ENCODE data around the gene KNTC1.
"Not testable (repeated sequence)": the region's sequence is repeated elsewhere in the genome, so short reads cannot be mapped to it uniquely, and the experiment has no call there.

KNTC1 gene

GRCh38 chr12:122646517-122647217 is 119.6 kb downstream of the KNTC1 start:
- DNase-seq (ENCODE audit: low read depth, low spot score): no peak

DNA sequence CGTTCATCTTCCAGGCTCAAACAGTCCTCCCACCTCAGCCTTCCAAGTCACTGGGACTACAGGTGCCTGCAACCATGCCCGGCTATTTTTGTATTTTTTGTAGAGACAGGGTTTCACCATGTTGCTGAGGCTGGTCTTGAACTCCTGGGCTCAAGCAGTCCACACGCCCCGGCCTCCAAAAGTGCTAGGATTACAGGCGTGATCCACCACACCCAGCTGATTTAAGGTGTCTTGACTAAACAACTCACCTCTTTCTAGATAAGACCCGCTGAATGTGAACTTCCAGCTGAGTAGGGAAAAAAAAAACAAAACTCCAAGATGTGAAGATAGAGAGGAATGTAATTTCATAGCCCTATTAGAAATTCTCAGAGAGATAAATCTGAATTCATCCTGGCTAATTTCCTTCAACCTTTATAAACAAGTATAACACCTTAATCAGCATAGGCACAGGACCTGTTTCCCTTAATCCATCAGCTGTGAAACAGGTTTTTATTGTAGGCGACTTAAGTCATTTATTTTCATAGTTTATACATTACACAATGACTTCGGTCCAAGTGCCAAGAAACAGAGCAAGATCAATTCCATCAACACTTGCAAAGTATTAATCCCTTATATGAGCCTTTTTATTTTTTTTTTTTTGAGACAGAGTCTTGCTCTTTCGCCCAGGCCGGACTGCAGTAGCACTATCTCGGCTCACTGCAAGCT is 124.6 kb downstream of the KNTC1 start:
- no peak for DNase-seq (ENCODE audit: low read depth, low spot score)

- not testable (repeated sequence) for DNase-seq (ENCODE audit: low read depth, low spot score)
Observed at GRCh38 chr12:122653291-122653690, 126.2 kb downstream of the KNTC1 start.

- no peak for DNase-seq (ENCODE audit: low read depth, low spot score)
Observed at GRCh38 chr12:122656298-122656697, 129.2 kb downstream of the KNTC1 start.

- no peak for DNase-seq (ENCODE audit: low read depth, low spot score)
Observed at GRCh38 chr12:122659579-122659978, 132.5 kb downstream of the KNTC1 start.

DNA sequence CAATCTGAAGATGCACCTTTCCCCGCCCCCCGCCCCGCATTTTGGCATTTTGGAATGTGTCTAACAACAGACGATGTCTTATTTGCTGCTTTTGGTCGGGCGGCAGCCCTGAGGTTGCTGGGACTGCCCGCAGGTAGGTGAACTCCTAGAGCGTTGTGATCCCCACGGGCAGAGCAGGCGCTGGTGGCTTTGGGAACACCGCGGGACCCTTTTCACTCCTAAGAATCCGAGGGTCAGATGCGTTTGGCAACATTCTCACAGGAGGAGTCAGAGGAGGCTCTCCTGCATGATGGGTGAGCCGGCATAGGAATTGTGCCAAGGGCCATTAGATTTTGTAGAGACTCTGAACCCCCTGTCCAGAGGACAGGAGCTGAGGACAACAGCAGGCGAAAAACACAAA is 134.2 kb downstream of the KNTC1 start:
- DNase-seq (ENCODE audit: low read depth, low spot score): no peak

DNA sequence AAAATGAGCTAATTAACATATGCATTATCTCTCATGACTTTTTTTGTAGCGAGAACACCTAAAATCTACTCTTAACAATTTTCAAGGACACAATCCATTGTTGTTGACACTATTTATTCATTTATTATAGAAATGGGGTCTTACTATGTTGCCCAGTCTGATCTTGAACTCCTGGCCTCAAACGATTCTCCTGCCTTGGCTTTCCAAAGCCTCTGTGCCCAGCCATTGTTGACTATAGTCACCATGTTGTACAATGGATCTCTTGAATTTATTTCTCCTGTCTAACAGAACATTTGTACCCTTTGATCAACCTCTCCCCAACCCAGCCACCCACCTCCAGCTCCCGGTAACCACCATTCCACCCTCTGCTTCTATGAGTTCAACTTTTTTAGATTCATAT is 134.9 kb downstream of the KNTC1 start:
- DNase-seq (ENCODE audit: low read depth, low spot score): no peak

DNA sequence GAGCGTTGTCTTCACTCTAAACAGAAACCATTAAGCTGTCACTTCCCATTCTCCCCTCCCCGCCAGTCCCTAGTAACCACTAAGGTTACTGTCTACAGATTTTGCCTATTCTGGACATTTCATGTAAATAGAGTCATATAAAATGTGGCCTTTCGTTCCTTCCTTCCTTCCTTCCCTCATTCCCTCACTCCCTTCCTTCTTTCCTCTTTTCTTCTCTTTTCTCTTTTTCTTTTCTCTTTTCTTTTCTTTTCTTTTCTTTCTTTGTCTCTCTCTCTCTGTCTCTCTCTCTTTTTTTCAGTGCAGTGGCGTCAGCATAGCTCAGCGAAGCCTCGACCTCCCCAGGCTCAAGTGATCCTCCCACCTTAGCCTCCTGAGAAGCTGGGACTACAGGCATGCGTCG is 138.3 kb downstream of the KNTC1 start:
- no peak for DNase-seq (ENCODE audit: low read depth, low spot score)

DNA sequence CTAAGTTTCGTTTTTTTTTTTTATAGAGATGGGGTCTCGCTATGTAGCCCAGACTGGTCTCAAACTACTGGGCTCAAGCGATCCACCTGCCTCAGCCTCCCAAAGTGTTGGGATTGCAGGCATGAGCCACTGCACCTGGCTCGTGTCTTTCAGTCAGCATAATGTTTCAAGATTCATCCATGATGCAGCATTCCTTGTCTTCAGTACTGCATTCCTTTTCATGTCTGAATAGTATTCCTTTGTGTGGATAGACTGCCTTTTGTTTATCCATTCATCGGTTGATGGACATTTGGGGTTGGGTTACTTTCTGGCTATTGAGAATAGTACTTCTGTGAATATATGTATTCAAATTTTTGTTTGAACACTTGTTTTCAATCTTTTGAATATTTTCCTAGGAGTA is 138.7 kb downstream of the KNTC1 start:
- no peak for DNase-seq (ENCODE audit: low read depth, low spot score)

GRCh38 chr12:122668268-122668667 is 141.2 kb downstream of the KNTC1 start:
- no peak for DNase-seq (ENCODE audit: low read depth, low spot score)

DNA sequence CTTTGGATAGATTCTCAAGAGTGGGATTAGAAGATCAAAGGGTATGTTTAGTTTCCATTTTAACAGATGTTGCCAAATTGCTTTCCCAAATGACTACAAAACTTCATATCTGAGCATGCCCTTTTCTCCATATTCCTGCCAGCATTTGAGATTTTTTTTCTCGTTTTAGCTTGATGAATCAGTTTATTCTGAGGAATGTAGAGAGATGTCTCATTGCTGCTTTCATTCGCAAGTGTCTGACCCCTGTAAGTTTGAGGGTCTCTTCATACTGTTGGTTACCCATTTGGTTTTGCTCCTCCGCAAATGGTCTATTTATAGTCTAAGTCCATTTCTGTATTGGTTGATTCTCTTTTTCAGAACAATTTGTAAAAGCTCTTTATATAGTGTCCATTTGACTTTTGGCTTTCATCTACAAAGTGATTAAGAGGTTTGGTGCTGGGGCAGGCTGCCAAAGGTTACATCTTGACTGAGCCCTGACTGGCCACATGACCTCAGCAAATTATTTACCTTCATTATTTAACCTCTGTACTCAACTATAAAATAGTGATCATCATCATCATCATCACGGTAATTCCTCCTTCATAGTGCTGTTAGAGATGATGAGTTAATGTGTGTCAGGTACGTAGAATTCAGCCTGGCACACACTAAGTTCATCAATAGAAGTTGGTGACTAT is 142.5 kb downstream of the KNTC1 start:
- DNase-seq (ENCODE audit: low read depth, low spot score): no peak

- DNase-seq (ENCODE audit: low read depth, low spot score): no peak
Observed at GRCh38 chr12:122672515-122672914, 145.5 kb downstream of the KNTC1 start.

Measured in smooth muscle cell of the brain vasculature (primary cell).